Superior temporal gyrus (tissue), 1 donor: ENCODE results near the gene FRMD5.
"Not testable (repeated sequence)": the region's sequence is repeated elsewhere in the genome, so short reads cannot be mapped to it uniquely, and the experiment has no call there.

ENCODE experiments used
- DNase-seq: peaks from one replicate; pipeline ENCODE4 v3.0.0-alpha.2; 2016; ENCODE audit errors: extremely low spot score

FRMD5 gene

DNA sequence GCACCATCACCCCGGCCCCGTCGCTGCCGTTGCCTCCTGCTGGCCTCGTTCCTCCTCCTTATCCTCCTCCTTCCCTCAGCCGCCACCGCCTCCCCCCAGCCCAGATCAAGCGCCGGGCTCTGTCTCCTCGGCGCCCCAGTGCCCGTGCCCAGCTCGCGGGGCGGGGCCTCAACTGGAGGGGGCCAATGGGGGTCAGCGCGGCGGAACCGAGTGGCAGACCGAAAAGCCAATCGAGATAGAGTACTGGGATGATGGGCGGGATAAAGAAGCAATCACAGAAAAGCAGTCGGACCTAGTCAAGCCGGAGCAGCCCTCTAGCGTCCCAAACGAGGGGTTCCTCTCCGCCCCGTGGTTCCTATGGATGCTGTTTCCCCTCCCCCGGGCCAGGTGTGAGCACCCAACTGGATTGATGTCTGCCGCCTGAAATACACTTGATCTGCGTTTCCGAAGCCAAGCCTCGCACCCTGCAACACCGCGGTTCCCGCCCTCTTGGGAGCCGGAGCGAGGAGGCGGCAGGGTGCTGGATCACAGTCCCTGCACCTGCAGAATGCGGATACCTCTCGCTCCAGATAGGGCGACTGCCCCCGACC lies at the start of gene FRMD5:
Gene FRMD5 (minus strand): TSS at position 121 of the 590 bp plus-strand sequence.
- peak; percentile 99 for DNase-seq

DNA sequence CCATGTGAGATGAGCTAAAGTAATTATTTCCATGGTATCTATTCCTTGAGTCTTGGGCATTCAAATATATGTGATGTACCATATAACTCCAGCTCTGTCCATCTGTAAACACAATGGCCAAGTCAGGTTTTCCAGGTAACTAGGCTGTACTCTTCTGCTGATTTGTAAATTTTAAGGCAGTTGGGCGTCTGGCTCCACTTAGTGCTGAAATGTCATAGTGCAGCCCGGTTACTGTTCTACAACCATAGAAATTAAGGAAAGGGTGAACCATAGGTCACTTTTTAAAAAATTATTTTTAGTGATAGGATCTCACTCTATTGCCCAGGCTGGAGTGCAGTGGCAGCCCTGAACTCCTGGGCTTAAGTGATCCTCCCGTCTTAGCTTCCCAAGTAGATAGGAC lies 48.8 kb upstream of the FRMD5 start:
- peak; percentile 41 for DNase-seq

DNA sequence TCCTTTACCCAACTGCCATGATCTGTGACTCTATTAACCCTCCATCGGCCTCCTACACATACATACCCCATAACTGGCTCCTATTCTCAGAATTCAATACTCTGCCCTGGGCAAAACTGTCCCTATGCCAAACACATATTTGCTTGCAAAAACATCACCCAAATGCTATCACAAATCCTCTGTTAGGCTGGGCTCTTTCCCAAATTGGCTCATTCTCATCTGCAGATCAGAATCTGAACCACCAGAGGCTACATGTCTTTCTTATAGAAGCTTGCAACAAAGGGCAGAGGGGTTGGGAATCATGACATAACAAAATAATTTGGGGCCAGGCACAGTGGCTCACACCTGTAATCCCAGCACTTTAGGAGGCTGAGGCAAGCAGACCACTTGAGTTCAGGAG lies 48.1 kb upstream of the FRMD5 start:
- DNase-seq: no peak

DNA sequence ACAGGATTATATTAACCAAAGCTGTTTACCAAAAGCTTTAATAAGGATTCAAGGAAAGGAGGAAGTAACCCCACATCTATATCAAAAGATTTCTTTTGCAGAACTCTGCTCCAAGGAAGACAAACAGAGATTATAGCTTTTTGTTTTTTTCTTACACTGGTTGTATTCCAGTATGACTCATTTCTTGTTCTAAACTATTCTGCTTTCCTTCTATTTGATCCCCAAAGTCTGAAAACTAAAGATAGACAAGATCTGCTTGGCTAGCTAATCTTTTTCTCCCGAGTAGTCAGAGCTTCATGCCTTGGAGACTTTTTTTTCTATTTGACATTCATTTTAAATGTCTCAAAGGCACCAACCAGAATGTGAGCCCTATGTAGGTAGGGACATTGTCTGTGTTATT lies 36.8 kb upstream of the FRMD5 start:
- no peak for DNase-seq

DNA sequence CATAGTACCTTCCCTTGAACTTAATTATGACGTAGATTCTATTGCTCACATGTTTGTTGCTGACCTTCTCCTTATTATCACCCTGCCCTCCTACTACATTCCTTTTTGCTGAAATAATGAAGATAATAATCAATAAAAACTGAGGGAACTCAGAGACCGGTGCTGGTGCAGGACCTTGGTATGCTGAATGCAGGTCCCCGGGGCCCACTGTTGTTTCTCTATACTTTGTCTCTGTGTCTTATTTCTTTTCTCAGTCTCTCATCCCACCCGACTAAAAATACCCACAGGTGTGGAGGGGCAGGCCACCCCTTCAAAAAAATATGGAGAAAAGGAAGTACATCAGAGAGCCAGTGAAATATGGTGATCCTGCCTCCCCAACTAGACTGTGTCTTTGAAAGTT lies 34.2 kb upstream of the FRMD5 start:
- DNase-seq: not testable (repeated sequence)

DNA sequence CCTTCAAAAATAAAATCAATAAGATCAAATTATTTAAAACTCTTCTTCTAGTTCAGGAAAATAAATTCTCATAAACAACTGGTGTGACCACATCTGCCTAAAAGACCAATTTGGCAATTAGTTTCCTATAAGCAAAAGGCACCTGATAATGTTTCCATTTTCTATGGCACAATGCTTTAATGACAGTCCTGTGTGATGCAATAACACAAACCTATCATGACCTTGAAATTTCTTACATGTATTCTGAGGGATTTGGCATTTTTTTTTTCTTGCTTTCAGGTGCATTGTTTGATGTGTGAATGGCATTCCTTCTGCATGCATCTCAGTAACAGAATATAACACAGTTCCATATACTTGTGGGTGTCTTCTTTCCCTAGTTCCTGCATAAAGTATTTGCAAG lies 32.5 kb upstream of the FRMD5 start:
- no peak for DNase-seq

DNA sequence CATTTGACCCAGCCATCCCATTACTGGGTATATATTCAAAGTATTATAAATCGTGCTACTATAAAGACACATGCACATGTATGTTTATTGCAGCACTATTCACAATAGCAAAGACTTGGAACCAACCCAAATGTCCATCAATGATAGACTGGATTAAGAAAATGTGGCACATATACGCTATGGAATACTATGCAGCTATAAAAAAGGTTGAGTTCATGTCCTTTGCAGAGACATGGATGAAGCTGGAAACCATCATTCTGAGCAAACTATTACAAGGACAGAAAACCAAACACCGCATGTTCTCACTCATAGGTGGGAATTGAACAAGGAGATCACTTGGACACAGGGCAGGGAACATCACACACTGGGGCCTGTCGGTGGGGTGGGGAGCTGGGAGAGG lies 31.9 kb upstream of the FRMD5 start:
- DNase-seq: not testable (repeated sequence)

DNA sequence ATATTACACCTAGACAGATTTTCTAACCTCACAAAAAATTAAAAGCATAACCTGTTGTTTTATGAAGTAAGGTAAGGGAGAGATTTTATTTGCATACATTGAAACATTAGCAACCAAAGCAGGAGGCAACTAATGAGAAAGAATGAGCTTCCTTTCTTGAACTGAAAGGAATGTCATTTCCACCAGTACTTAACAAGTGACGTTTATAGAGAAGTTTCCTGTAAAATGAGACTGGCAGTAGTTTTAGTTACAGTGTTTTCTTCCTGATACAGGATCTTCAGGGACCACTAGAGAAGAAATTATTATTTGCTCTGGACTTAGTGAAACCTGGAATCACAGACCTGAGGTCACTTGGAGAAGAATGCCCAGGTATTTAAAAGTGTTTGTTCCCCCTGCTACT lies 27.4 kb upstream of the FRMD5 start:
- DNase-seq: no peak

DNA sequence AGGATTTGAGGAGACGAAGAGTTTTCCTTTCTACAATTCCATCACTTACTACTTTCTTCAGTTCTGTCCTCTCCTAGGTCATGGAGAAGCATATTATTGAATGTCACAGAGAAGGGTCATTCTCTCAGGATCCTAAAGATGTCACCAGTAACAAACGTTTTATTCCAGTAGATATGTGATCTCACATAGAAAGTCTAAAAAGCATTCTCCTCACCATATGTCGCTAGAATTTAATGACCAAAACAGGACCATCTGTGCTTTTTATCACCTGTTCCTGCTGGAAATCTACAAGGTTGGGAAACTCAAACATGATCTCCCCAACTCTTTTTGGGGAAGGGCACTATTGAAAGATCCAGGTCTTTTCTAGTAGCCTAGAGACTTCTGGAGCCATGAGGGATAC lies 24.0 kb upstream of the FRMD5 start:
- DNase-seq: peak; percentile 78

DNA sequence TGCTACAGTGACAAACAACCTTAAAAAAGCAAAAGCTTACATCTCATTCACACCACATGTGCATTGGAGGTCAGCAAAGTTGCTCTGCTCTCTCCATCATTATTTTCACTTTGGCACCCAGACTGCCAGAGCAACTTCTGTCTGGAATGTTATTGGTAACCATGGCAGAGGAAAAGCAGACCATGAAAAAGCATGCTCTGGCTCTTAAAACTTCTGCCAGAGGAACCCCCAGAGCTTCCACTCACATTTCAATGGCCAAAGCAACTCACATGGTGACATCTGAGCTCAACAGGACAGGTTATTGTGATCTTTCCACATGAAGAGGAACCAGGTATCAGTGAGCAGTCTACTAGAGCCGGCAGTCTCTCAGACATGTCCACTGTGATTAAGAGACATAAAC lies 21.9 kb upstream of the FRMD5 start:
- DNase-seq: no peak

DNA sequence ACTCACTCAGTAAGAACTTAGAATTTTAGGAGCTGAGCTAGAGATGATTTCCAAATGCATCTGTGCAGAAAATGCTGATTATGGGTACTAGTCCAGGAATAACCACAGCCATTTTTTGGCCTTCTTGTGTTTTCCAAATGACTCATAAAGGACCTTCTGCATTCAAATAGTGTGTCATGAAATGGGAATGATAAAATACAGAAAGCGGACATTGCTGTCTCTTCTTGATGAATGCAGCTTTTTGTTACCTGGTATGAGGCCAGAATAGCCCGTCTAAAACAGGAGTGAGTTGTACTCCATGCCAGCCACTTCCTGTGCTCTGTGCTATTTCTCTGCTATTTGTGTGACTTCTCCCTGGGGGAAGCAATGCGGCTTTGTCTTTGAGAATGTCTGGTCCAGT lies 20.5 kb upstream of the FRMD5 start:
- peak; percentile 60 for DNase-seq

DNA sequence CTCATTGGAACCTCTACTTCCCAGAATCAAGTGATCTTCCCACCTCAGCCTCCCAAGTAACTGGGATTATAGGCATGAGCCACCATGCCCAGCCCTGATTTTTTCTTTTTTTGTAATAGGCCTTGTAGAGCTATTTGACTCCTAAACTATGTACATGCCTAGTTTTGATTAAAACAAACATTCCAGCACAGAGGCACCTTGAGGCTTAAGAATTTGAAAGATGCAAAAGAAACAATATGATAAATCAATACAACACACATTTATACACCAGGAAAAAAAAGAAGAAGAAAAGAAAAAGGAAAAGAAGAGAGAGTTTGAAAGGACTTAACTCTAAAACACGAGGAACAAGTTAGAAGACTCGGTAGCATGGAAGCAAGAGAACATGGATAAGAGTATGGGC lies 13.9 kb upstream of the FRMD5 start:
- no peak for DNase-seq

DNA sequence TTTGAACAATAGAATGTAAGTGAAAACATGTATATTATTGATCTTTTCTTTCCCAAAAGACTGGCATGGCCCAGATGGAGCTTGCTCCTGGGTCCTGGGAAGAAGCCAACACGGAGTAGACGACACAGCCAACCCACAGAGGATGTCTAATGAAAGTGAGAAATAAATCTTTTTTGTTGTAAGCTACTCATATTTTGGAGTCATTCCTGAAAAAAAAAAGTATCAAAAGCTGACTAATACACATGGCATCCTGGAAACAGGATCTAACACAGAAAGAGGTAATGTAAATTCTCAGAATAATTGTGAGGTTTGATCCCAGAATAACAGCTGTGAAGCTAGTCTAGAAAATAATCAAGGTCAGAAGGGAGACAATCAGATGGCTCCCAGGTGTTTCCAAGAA lies 12.6 kb upstream of the FRMD5 start:
- DNase-seq: no peak

DNA sequence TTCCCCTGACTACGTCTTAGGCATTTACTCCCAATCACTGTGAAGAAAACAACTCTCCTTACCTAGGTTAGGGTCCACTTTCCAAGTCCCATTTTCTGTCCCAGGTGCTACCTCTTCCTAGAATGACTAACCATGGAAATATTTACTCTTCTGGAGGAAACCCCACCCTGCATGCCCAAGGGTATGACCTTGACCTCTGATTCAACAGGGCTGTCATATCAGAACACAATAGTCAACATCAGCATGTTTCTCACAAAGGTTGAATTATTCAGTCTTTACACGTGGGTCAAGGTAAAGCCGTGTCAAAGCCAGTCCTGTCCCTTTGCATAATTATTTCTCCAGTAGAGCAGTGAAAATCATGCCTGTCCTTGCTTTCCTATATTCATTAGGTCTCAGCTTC lies 4.3 kb upstream of the FRMD5 start:
- DNase-seq: no peak

DNA sequence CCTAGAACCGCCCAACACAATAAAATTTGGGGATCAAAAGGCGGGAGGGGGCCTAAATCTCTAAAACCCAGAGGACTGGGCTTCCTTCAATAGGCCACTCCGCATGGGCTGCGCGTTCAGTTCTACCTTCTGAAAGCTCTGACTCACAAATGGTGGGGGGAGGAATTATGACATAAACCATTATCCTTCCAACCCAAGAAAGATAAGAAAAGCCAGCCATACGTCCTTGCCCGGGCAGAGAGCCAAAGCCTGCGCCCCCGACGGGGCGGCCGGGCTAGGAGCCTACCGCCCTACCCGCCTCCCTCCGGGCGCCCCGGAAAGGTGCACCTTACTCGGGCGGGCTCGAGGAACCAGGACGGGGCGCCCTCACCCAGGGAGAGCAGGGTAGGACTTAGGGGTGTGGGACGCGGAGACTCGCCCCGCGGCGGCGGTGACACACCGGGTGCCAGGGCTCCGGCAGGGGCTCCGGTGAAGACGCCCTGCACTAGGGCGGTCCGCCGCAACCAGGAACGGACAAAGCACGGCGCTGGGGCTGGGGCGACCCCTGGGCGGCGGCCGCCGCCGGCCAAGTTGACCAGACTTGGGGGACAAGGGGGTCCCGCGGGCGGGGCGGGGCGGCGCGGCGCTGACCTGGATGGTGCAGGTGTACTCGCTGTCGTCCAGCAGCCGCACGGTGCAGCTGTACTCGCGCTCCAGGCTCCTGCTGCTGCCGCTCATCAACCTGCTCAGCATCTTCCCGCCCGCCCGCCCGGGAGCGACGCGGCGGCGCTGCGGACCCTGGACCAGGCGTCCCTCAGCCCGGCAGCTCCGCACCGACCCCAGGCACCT lies 534 bp downstream of the FRMD5 start:
- peak; percentile 66 for DNase-seq

DNA sequence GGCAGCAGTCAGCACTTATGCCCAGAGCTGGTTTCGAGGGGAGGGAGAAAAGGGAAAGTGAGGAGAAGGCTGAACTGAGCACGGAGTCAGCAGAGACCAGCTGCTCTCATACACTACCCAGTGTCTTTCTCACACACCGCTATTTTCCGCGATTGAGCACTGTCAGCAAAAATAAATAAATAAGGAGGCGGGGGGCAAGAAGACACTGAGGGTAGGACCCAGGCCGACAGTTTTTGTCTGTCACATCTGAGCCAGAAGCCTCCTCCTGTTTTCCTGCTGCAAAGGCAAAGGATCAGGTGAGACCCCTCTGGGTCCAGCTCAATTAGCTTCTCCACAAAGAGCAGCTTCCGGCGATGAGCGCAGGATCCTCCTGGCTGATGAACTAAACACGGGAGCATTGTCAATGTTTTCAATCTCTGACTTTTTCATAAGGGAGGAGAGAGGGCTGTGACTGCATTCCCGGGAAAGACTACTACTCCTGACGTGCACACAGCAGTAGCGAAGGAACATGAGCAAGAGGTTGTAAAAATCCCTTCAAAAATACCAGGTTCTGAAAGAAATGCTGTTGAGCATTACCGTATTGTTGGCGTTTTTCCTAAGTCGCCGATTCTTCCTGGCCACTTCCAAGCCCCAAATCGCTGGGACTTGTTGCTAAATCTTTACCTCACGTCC lies 1.3 kb downstream of the FRMD5 start:
- peak; percentile 70 for DNase-seq

DNA sequence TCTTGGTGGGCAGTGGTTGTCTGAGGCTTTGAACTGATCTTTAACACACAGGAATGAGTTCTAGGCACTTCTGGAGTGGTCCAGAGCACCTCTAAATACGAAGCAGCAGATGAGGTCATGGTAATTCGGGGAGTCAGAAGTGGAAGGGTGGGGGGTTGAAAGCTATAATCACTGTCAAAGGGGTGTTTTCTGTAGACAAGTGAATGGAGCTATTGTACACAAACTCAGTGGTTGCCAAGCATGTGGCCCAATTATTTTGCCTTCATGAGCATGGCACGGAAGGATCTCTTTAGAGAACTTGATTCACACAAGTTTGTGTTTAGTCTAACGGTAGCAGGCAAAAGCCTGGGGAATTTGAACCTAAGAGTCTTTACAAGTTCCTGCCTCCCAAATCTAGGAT lies 6.3 kb downstream of the FRMD5 start:
- DNase-seq: peak; percentile 96

DNA sequence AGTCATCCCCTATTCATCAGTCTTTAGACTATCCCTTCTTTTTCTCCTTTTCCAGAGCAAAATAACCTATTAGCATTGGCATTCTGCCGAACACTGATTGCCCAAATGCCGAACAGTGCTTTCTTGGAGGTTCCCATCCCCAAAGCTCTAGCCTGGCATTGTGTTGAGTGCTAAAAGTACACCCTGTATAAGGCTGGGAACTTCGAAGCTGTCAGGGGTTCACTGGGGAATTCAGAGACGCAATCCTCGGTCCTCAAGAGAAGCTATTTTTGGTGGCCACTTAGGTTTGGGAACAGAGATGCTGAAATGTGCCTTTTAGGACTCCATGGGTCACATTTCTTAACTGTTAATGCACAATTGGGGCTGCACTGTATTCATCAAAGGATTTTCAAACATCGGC lies 8.4 kb downstream of the FRMD5 start:
- DNase-seq: peak; percentile 66

DNA sequence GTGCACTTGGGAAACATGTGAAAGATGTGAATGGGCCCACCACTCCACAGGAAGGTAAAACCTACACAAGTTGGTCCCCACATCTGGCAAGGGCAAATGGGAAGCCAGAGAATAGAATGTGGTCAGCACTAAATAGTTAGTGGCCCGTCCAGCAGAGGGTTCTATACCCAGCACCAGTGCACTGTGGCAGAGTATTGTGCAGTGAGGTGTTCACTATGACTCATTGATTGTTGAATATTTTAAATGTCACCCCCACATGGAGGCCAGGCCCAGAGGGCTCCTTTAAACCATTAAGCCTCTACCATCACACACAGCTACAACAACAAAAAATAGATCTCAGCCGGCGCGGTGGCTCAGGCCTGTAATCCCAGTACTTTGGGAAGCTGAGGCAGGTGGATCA lies 11.7 kb downstream of the FRMD5 start:
- DNase-seq: no peak

DNA sequence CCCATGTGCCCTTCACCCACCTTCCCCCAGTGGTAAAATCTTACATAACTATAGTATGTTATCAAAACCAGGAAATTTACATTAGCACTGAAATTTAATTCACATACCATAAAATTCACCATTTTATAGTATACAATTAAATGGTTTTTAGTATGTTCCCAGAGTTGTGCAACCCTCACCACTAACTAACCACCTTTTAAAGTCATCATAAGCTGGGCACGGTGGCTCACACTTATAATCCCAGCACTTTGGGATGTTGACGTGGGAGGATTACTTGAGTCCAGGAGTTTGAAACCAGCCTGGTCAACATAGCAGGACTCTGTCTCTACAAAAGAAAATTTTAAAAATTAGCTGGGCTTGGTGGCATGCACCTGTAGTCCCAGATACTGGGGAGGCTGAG lies 13.7 kb downstream of the FRMD5 start:
- DNase-seq: no peak

DNA sequence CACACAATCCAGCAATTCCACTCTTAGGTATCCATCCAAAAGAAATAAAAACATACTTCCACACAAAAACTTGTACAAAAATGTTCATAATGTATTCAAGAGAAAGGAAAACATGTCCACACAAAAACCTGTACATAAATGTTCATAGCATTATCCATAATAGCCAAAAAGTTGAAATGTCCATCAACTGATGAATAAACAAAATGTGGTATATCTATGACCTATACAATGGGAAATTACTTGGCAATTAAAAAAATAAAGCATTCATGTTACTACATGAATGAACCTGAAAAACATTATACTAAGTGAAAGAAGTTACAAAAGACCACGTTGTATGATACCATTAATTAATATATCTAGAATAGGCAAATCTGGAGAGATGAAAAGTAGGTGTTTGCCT lies 17.9 kb downstream of the FRMD5 start:
- no peak for DNase-seq

DNA sequence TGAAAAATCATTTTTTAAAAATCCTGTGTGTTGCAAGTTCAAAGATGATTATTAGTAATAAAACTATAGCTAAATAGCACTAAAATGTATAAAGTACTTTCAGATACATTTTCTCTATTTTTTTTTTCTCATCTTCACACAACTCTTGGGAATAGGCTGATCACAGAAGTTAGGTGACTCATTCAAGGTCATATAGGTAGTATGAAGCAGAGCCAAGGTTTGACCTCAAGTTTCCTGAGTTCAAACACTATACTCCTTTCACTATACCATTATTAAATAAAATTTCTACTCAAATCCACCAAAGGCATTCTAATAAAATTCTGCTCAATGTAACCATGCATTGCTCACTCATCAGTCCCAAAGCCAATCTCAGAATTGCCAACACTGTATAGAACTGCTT lies 21.3 kb downstream of the FRMD5 start:
- no peak for DNase-seq

DNA sequence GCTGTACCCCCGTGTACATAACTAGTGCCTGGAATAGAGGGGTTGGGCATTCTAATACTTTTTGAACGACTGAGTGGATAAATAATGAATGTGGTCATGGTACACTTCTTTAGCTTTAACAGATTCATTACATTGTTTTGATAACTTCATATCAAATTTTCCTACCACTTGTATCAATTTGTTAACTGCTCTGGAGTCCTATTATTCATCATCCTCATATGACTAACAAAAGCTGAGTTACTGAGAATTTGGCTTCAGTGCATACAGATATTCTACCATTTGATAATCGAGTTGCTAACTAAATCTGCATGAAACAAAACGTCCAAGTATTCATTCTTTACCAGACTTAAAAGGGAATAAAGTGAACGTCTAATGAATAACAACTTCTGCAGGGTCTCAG lies 31.7 kb downstream of the FRMD5 start:
- no peak for DNase-seq
